Fibroblast of lung (primary cell): ENCODE results near the gene SPON1. TPM values are rescaled to one million over a fixed set of nuclear protein-coding genes. Genes with fewer than 3 reads are reported as not detected.

ENCODE experiments used
- DNase-seq, 2 donors: peaks; one replicate each; pipeline versions ENCODE4 v3.0.0 to v3.0.0-alpha.2; 2010; ENCODE audit warnings: low read depth in 2 of 2
- H2AFZ ChIP-seq: 2 replicates; pipeline ENCODE4 v1.5.1; 2012; ENCODE audit warnings: low read length, control low read depth, inconsistent platforms
- H3K27ac ChIP-seq: 2 replicates; pipeline ENCODE4 v1.5.1; 2011; ENCODE audit warnings: low read length, control low read depth; ENCODE audit not compliant: insufficient read depth
- H3K27me3 ChIP-seq: 2 replicates; pipeline ENCODE4 v1.5.1; 2011; ENCODE audit warnings: mild to moderate bottlenecking, low read length; ENCODE audit not compliant: control insufficient read depth, insufficient read depth
- H3K36me3 ChIP-seq: 2 replicates; pipeline ENCODE4 v1.5.1; 2011; ENCODE audit warnings: low read length; ENCODE audit not compliant: control insufficient read depth, insufficient read depth
- H3K4me1 ChIP-seq: 2 replicates; pipeline ENCODE4 v1.5.1; 2011; ENCODE audit warnings: low read length; ENCODE audit not compliant: control insufficient read depth, insufficient read depth; ENCODE audit errors: extremely low read depth
- H3K4me2 ChIP-seq: 2 replicates; pipeline ENCODE4 v1.5.1; 2011; ENCODE audit warnings: low read length, control low read depth; ENCODE audit not compliant: insufficient read depth; ENCODE audit errors: extremely low read depth
- H3K4me3 ChIP-seq, 4 experiments: fragments of 200-600 bp in 1 of 4; sonication (generic) in 1 of 4; replicated peaks in 1 of 4; 2 replicates each; pipeline ENCODE4 v1.5.1; 2011 to 2016; ENCODE audit warnings: low read length in 4 of 4, low read depth in 3 of 4, mild to moderate bottlenecking in 3 of 4, control low read depth in 2 of 4, inconsistent platforms in 1 of 4, mixed read lengths in 1 of 4; ENCODE audit not compliant: insufficient read depth in 1 of 4; ENCODE audit errors: control extremely low read depth in 1 of 4
- H3K79me2 ChIP-seq: 2 replicates; pipeline ENCODE4 v1.5.1; 2012; ENCODE audit warnings: mild to moderate bottlenecking, low read length, inconsistent platforms; ENCODE audit not compliant: control insufficient read depth, insufficient read depth
- H3K9ac ChIP-seq: 2 replicates; pipeline ENCODE4 v1.5.1; 2011; ENCODE audit warnings: mild to moderate bottlenecking, low read length, control low read depth; ENCODE audit not compliant: insufficient read depth
- H3K9me3 ChIP-seq: 2 replicates; pipeline ENCODE4 v1.5.1; 2012; ENCODE audit warnings: low read depth, low read length; ENCODE audit not compliant: control insufficient read depth, insufficient read depth
- H4K20me1 ChIP-seq: 2 replicates; pipeline ENCODE4 v1.5.1; 2011; ENCODE audit warnings: low read length; ENCODE audit not compliant: control insufficient read depth, insufficient read depth; ENCODE audit errors: extremely low read depth
- EZH2 ChIP-seq: IDR thresholded peaks from 2 replicates; pipeline ENCODE4 v1.5.1; 2012; ENCODE audit warnings: low read length, control low read depth, mild to moderate bottlenecking; ENCODE audit errors: missing control alignments
- polyA plus RNA-seq, 2 donors: library from polyadenylated mRNA; depleted of rRNA in 1 of 2; stranded (reverse) in 1 of 2; unstranded in 1 of 2; fragments of >200 nt; gene quantifications; 2 replicates each; pipeline ENCODE4 v1.2.1, GENCODE V29; 2011 to 2012; ENCODE audit warnings: missing spikeins in 1 of 2
- total RNA-seq: library from RNA; depleted of rRNA; stranded (reverse); fragments of >200 nt; gene quantifications from 2 replicates; pipeline ENCODE4 v1.2.1, GENCODE V29; 2014
- TF ChIP-seq, protein P1 (sequence below), 2 donors: IDR thresholded peaks in 1 of 2; conservative IDR thresholded peaks in 1 of 2; 1 replicate in 1 of 2; 2 replicates in 1 of 2; pipeline ENCODE4 v1.5.1; 2011 to 2012; ENCODE audit warnings: low read length in 2 of 2, control low read depth in 1 of 2, inconsistent platforms in 1 of 2, low read depth in 1 of 2, mild to moderate bottlenecking in 1 of 2

SPON1 gene
- total and polyA plus RNA-seq, 2 donors (not counting 1 experiment from before 2014, with no cell fraction given), result 0.45 to 3.5 TPM

DNA sequence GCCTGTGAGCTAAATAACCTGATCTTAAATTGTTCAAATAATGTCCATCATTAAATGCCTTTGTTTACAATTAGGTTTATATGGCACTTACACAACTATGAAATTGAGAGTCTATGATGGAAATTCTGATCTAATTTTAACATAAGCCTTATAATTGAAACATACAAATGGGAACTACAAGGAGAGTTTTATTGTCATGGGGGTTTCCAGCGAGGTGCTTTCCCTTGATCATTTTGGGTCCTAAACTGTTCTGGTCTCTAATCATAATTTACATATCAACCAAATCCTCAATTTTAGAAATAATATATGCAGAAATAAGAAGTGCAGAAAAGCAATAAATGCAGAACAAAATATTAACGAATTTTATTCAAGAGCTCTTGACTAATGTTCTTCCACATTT lies 351.6 kb downstream of the SPON1 start:
- H2AFZ ChIP-seq, result no peak overlapping the region
- H3K9me3 ChIP-seq, result no peaks in the 10 kb centered on the region
- H3K27me3 ChIP-seq, result no peaks in the 10 kb centered on the region
- H3K4me3 ChIP-seq, result no peak overlapping the region
- H3K36me3 ChIP-seq, result no peaks in the 10 kb centered on the region
- H3K4me2 ChIP-seq, result no peak overlapping the region
- no peak overlapping the region for H3K9ac ChIP-seq
- no peak for DNase-seq
- no peak overlapping the region for H3K27ac ChIP-seq
- H3K4me1 ChIP-seq, result peaks cover 15% of the 10 kb centered on the region
- TF ChIP-seq, protein P1, sequence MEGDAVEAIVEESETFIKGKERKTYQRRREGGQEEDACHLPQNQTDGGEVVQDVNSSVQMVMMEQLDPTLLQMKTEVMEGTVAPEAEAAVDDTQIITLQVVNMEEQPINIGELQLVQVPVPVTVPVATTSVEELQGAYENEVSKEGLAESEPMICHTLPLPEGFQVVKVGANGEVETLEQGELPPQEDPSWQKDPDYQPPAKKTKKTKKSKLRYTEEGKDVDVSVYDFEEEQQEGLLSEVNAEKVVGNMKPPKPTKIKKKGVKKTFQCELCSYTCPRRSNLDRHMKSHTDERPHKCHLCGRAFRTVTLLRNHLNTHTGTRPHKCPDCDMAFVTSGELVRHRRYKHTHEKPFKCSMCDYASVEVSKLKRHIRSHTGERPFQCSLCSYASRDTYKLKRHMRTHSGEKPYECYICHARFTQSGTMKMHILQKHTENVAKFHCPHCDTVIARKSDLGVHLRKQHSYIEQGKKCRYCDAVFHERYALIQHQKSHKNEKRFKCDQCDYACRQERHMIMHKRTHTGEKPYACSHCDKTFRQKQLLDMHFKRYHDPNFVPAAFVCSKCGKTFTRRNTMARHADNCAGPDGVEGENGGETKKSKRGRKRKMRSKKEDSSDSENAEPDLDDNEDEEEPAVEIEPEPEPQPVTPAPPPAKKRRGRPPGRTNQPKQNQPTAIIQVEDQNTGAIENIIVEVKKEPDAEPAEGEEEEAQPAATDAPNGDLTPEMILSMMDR (conservative IDR thresholded peaks at IDR 0.05 in 1 of 2, IDR thresholded peaks at IDR 0.05 in 1 of 2; ENCODE audit: low read depth in 1 of 2, low read length in 2 of 2), result no peak
- TF ChIP-seq EZH2, result no peak
- peaks cover 13% of the 10 kb centered on the region for H4K20me1 ChIP-seq
- H3K79me2 ChIP-seq, result peaks cover 87% of the 10 kb centered on the region

DNA sequence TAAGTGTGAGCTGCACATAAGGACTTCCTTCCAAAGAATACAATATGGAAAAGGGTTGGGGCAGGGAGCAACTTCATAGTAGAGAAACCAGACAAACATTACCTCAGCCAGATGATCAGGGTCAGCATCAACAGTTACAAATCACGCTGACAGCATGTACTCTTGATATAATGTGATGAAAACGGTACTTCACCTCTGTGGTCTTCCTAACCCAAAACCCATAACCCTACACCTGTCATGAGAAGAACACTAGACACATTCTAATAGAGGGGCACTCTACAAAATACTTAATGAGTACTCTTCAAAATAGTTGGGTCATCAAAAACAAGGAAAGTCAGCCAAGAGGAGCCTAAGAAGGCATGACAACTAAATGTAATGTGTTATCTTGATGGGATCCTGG lies 352.6 kb downstream of the SPON1 start:
- Histone ChIP-seq H3K9me3 (no peaks in the 10 kb centered on the region), H3K9ac (no peak overlapping the region), H3K79me2 (peaks cover 83% of the 10 kb centered on the region), H3K27me3 (no peaks in the 10 kb centered on the region), H3K4me2 (no peak overlapping the region), H3K27ac (no peak overlapping the region), H4K20me1 (peaks cover 13% of the 10 kb centered on the region), H3K36me3 (no peaks in the 10 kb centered on the region), H3K4me3 (no peak overlapping the region), H2AFZ (no peak overlapping the region), H3K4me1 (peaks cover 13% of the 10 kb centered on the region)
- TF ChIP-seq, protein P1 (conservative IDR thresholded peaks at IDR 0.05 in 1 of 2, IDR thresholded peaks at IDR 0.05 in 1 of 2; ENCODE audit: low read depth in 1 of 2, low read length in 2 of 2), result no peak
- TF ChIP-seq EZH2, result no peak
- no peak for DNase-seq
